HG03439 (cell line): ENCODE data around the gene TDP1.
"Not testable (repeated sequence)": the region's sequence is repeated elsewhere in the genome, so short reads cannot be mapped to it uniquely, and the experiment has no call there.

Experiments
- ATAC-seq: cut with Tn5 transposase; IDR thresholded peaks from one replicate; pipeline ENCODE4 v1.9.1; 2021; ENCODE audit warnings: mild to moderate bottlenecking, moderate library complexity; ENCODE audit not compliant: unreplicated experiment

Gene TDP1

GRCh38 chr14:90089486-90089885 lies 133.8 kb downstream of the TDP1 start:
- ATAC-seq: not testable (repeated sequence)

- ATAC-seq: no peak
Observed at GRCh38 chr14:90091393-90091792, 135.7 kb downstream of the TDP1 start.

- no peak for ATAC-seq
Observed at GRCh38 chr14:90093942-90094595, 138.3 kb downstream of the TDP1 start.
